HepG2 (cell line): ENCODE data around the gene ZNF618. TPM values are rescaled to one million over a fixed set of nuclear protein-coding genes. Genes with fewer than 3 reads are reported as not detected.

Source experiments
- DPF2 ChIP-seq: sonication (generic); formaldehyde crosslinking; IDR thresholded peaks from 2 replicates; pipeline ENCODE4 v1.4.0; 2020; ENCODE audit warnings: mild to moderate bottlenecking, low read depth, missing genetic modification reagents, borderline replicate concordance
- MAFF ChIP-seq: IDR thresholded peaks from 2 replicates; pipeline ENCODE4 v1.6.1; 2011; ENCODE audit warnings: low read depth, low read length, improper control_type of control experiment
- NR2F1 ChIP-seq, 2 experiments: fragments of 450-650 bp in 1 of 2; formaldehyde crosslinking in 1 of 2; IDR thresholded peaks; 2 replicates each; pipeline versions ENCODE4 v1.5.0 to v1.6.1; 2016 to 2020; ENCODE audit warnings: mild to moderate bottlenecking in 1 of 2, missing compliant biosample characterization in 1 of 2, missing genetic modification reagents in 1 of 2, moderate library complexity in 1 of 2
- RBFOX2 ChIP-seq: fragments of 200-400 bp; formaldehyde crosslinking; IDR thresholded peaks from 2 replicates; pipeline ENCODE4 v1.6.1; 2017; ENCODE audit warnings: low read depth, mild to moderate bottlenecking, low read length
- RXRA ChIP-seq: sonication (generic); formaldehyde crosslinking; IDR thresholded peaks from 2 replicates; pipeline ENCODE4 v1.5.1; 2020; ENCODE audit warnings: missing genetic modification reagents
- SAFB2 ChIP-seq: sonication (generic); formaldehyde crosslinking; IDR thresholded peaks from 2 replicates; pipeline ENCODE4 v1.5.1; 2020; ENCODE audit warnings: missing genetic modification reagents, low read depth, mild to moderate bottlenecking, borderline replicate concordance
- SNAPC2 ChIP-seq: sonication (generic); formaldehyde crosslinking; IDR thresholded peaks from 2 replicates; pipeline ENCODE4 v1.8.1; 2022; ENCODE audit warnings: mild to moderate bottlenecking, missing genetic modification reagents
- SOX6 ChIP-seq, 2 experiments: fragments of 450-650 bp in 1 of 2; sonication (generic) in 1 of 2; formaldehyde crosslinking in 1 of 2; IDR thresholded peaks; 2 replicates each; pipeline versions ENCODE4 v1.4.0 to v1.6.1; 2017 to 2020; ENCODE audit warnings: antibody characterized with exemption in 1 of 2, mild to moderate bottlenecking in 1 of 2, missing genetic modification reagents in 1 of 2
- ZBTB1 ChIP-seq: sonication (generic); formaldehyde crosslinking; IDR thresholded peaks from 2 replicates; pipeline ENCODE4 v1.4.0; 2020; ENCODE audit warnings: missing genetic modification reagents, borderline replicate concordance
- ZBTB3 ChIP-seq: sonication (generic); formaldehyde crosslinking; IDR thresholded peaks from 2 replicates; pipeline ENCODE4 v1.4.0; 2020; ENCODE audit warnings: low read depth, mild to moderate bottlenecking, moderate library complexity, missing genetic modification reagents, borderline replicate concordance
- ZNF143 ChIP-seq: sonication (generic); formaldehyde crosslinking; IDR thresholded peaks from 2 replicates; pipeline ENCODE4 v1.4.0; 2020; ENCODE audit warnings: missing genetic modification reagents
- ZNF225 ChIP-seq: sonication (generic); formaldehyde crosslinking; IDR thresholded peaks from 2 replicates; pipeline ENCODE4 v1.4.0; 2020; ENCODE audit warnings: mild to moderate bottlenecking, missing genetic modification reagents
- ZNF563 ChIP-seq: sonication (generic); formaldehyde crosslinking; IDR thresholded peaks from 2 replicates; pipeline ENCODE4 v1.8.0; 2022; ENCODE audit warnings: mild to moderate bottlenecking, moderate library complexity, missing genetic modification reagents
- polyA plus RNA-seq, 8 experiments: library from polyadenylated mRNA; depleted of rRNA in 3 of 8; stranded (reverse) in 7 of 8; unstranded in 1 of 8; fragments of >200 nt; fragmentation: Illumina TruSeq in 4 of 8; extraction: Trizol in 4 of 8; gene quantifications; 2 replicates each; pipeline versions ENCODE4 v1.2.1 to v1.2.3, GENCODE V29; 2011 to 2016; ENCODE audit warnings: low read depth in 4 of 8, missing spikeins in 1 of 8, mixed read lengths in 1 of 8; ENCODE audit not compliant: insufficient read depth in 1 of 8
- total RNA-seq, 5 experiments: library from RNA; depleted of rRNA; stranded (reverse); fragments of >200 nt; fragmentation: Illumina TruSeq; extraction: Trizol; gene quantifications; 2 replicates each; pipeline ENCODE4 v1.2.3, GENCODE V29; 2016; ENCODE audit warnings: low read depth in 1 of 5
- TF ChIP-seq, protein P1 (sequence below): sonication (generic); formaldehyde crosslinking; IDR thresholded peaks from 2 replicates; pipeline ENCODE4 v1.4.0; 2020; ENCODE audit warnings: mild to moderate bottlenecking, missing genetic modification reagents, borderline replicate concordance
- TF ChIP-seq, protein P2 (sequence below): sonication (generic); formaldehyde crosslinking; IDR thresholded peaks from 2 replicates; pipeline ENCODE4 v1.4.0; 2020; ENCODE audit warnings: missing genetic modification reagents
- TF ChIP-seq, protein P3 (sequence below): sonication (generic); formaldehyde crosslinking; IDR thresholded peaks from 2 replicates; pipeline ENCODE4 v1.5.1; 2020; ENCODE audit warnings: mild to moderate bottlenecking, moderate library complexity, missing genetic modification reagents
- TF ChIP-seq, protein P4 (sequence below): sonication (generic); formaldehyde crosslinking; IDR thresholded peaks from 2 replicates; pipeline ENCODE4 v1.5.1; 2020; ENCODE audit warnings: mild to moderate bottlenecking, missing genetic modification reagents, moderate library complexity
- TF ChIP-seq, protein P5 (sequence below): sonication (generic); formaldehyde crosslinking; IDR thresholded peaks from 2 replicates; pipeline ENCODE4 v1.5.0; 2020; ENCODE audit warnings: missing genetic modification reagents
- TF ChIP-seq, protein P6 (sequence below): sonication (generic); formaldehyde crosslinking; IDR thresholded peaks from 2 replicates; pipeline ENCODE4 v1.4.0; 2020; ENCODE audit warnings: missing genetic modification reagents, borderline replicate concordance

ZNF618 gene
- total and polyA plus RNA-seq, 2 of the 13 experiments (the other 11 are each of a cell fraction or from before 2014, with no cell fraction given): 0.07 TPM

DNA sequence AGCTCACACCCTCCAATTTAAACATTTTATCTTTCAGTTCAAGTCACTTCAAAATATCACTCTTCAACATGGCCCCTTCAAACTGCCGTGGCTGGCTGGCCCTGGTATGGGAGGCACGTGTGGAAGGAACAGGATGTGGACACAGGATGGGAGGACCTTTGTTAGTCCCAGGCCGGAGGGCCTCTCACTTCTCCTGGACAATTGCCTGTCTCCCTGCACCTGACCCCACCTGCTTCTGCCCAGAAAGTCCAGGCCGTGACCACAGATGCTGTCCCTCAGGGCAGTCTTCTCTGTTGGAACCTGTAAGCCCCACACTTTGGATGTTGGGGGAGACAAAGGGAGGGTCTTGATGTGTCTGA lies 182.6 kb downstream of the ZNF618 start (continued):
- TF ChIP-seq, protein P1, sequence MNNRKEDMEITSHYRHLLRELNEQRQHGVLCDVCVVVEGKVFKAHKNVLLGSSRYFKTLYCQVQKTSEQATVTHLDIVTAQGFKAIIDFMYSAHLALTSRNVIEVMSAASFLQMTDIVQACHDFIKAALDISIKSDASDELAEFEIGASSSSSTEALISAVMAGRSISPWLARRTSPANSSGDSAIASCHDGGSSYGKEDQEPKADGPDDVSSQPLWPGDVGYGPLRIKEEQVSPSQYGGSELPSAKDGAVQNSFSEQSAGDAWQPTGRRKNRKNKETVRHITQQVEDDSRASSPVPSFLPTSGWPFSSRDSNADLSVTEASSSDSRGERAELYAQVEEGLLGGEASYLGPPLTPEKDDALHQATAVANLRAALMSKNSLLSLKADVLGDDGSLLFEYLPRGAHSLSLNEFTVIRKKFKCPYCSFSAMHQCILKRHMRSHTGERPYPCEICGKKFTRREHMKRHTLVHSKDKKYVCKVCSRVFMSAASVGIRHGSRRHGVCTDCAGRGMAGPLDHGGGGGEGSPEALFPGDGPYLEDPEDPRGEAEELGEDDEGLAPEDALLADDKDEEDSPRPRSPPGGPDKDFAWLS (CRISPR knock-in tag): no peak
- TF ChIP-seq ZNF225 (CRISPR knock-in tag): no peak
- TF ChIP-seq SOX6 (IDR thresholded peaks at IDR 0.05): no peak
- peak; percentile 42 for TF ChIP-seq SOX6 (CRISPR knock-in tag; IDR thresholded peaks at IDR 0.05)
- no peak for TF ChIP-seq ZNF143 (CRISPR knock-in tag)
- no peak for TF ChIP-seq ZNF563 (CRISPR knock-in tag)
- TF ChIP-seq, protein P2, sequence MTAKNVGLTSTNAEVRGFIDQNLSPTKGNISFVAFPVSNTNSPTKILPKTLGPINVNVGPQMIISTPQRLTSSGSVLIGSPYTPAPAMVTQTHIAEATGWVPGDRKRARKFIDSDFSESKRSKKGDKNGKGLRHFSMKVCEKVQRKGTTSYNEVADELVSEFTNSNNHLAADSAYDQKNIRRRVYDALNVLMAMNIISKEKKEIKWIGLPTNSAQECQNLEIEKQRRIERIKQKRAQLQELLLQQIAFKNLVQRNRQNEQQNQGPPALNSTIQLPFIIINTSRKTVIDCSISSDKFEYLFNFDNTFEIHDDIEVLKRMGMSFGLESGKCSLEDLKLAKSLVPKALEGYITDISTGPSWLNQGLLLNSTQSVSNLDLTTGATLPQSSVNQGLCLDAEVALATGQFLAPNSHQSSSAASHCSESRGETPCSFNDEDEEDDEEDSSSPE (CRISPR knock-in tag): peak; percentile 32; the same call in 1 of the 2 replicates
- TF ChIP-seq ZBTB1 (CRISPR knock-in tag): no peak
- TF ChIP-seq, protein P3, sequence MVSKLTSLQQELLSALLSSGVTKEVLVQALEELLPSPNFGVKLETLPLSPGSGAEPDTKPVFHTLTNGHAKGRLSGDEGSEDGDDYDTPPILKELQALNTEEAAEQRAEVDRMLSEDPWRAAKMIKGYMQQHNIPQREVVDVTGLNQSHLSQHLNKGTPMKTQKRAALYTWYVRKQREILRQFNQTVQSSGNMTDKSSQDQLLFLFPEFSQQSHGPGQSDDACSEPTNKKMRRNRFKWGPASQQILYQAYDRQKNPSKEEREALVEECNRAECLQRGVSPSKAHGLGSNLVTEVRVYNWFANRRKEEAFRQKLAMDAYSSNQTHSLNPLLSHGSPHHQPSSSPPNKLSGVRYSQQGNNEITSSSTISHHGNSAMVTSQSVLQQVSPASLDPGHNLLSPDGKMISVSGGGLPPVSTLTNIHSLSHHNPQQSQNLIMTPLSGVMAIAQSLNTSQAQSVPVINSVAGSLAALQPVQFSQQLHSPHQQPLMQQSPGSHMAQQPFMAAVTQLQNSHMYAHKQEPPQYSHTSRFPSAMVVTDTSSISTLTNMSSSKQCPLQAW: peak; percentile 41
- TF ChIP-seq, protein P4, sequence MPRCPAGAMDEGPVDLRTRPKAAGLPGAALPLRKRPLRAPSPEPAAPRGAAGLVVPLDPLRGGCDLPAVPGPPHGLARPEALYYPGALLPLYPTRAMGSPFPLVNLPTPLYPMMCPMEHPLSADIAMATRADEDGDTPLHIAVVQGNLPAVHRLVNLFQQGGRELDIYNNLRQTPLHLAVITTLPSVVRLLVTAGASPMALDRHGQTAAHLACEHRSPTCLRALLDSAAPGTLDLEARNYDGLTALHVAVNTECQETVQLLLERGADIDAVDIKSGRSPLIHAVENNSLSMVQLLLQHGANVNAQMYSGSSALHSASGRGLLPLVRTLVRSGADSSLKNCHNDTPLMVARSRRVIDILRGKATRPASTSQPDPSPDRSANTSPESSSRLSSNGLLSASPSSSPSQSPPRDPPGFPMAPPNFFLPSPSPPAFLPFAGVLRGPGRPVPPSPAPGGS (CRISPR knock-in tag): no peak
- no peak for TF ChIP-seq ZBTB3 (CRISPR knock-in tag)
- TF ChIP-seq SNAPC2 (CRISPR knock-in tag): no peak
- TF ChIP-seq NR2F1 (CRISPR knock-in tag; IDR thresholded peaks at IDR 0.05): no peak
- TF ChIP-seq SAFB2: no peak
- no peak for TF ChIP-seq DPF2 (CRISPR knock-in tag)
- TF ChIP-seq, protein P5, sequence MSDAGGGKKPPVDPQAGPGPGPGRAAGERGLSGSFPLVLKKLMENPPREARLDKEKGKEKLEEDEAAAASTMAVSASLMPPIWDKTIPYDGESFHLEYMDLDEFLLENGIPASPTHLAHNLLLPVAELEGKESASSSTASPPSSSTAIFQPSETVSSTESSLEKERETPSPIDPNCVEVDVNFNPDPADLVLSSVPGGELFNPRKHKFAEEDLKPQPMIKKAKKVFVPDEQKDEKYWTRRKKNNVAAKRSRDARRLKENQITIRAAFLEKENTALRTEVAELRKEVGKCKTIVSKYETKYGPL (CRISPR knock-in tag): no peak; the same call in 1 of the 2 replicates
- no peak for TF ChIP-seq MAFF
- TF ChIP-seq RBFOX2: no peak
- TF ChIP-seq, protein P6, sequence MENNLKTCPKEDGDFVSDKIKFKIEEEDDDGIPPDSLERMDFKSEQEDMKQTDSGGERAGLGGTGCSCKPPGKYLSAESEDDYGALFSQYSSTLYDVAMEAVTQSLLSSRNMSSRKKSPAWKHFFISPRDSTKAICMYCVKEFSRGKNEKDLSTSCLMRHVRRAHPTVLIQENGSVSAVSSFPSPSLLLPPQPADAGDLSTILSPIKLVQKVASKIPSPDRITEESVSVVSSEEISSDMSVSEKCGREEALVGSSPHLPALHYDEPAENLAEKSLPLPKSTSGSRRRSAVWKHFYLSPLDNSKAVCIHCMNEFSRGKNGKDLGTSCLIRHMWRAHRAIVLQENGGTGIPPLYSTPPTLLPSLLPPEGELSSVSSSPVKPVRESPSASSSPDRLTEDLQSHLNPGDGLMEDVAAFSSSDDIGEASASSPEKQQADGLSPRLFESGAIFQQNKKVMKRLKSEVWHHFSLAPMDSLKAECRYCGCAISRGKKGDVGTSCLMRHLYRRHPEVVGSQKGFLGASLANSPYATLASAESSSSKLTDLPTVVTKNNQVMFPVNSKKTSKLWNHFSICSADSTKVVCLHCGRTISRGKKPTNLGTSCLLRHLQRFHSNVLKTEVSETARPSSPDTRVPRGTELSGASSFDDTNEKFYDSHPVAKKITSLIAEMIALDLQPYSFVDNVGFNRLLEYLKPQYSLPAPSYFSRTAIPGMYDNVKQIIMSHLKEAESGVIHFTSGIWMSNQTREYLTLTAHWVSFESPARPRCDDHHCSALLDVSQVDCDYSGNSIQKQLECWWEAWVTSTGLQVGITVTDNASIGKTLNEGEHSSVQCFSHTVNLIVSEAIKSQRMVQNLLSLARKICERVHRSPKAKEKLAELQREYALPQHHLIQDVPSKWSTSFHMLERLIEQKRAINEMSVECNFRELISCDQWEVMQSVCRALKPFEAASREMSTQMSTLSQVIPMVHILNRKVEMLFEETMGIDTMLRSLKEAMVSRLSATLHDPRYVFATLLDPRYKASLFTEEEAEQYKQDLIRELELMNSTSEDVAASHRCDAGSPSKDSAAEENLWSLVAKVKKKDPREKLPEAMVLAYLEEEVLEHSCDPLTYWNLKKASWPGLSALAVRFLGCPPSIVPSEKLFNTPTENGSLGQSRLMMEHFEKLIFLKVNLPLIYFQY (CRISPR knock-in tag): no peak
- TF ChIP-seq RXRA (CRISPR knock-in tag): no peak
